Effector memory CD8-positive, alpha-beta T cell (primary cell): ENCODE measurements around the gene COX17.
"Not testable (repeated sequence)": the region's sequence is repeated elsewhere in the genome, so short reads cannot be mapped to it uniquely, and the experiment has no call there.

Experiments used
- ATAC-seq: fragments of 150-1000 bp; cut with Tn5 transposase; replicated peaks from 2 replicates; pipeline ENCODE4 v1.10.0; 2021; ENCODE audit warnings: mild to moderate bottlenecking, moderate library complexity
- DNase-seq, 3 experiments: peaks; one replicate each; pipeline ENCODE4 v3.0.0; 2021
- H3K27ac Mint-ChIP-seq, 2 donors: one replicate each; pipeline ENCODE4 v1.8.0; 2022; ENCODE audit warnings: mild to moderate bottlenecking in 2 of 2, mixed read lengths in 2 of 2, moderate library complexity in 2 of 2
- H3K27me3 Mint-ChIP-seq, 2 donors: one replicate each; pipeline ENCODE4 v1.8.0; 2022; ENCODE audit warnings: mixed read lengths in 2 of 2
- H3K36me3 Mint-ChIP-seq: one replicate; pipeline ENCODE4 v1.8.0; 2022; ENCODE audit warnings: mild to moderate bottlenecking, moderate library complexity, mixed read lengths; ENCODE audit not compliant: insufficient read depth
- H3K4me1 Mint-ChIP-seq, 2 donors: one replicate each; pipeline ENCODE4 v1.8.0; 2022; ENCODE audit warnings: low read depth in 2 of 2, mixed read lengths in 2 of 2
- H3K4me3 Mint-ChIP-seq, 2 donors: one replicate each; pipeline ENCODE4 v1.8.0; 2022; ENCODE audit warnings: mild to moderate bottlenecking in 2 of 2, mixed read lengths in 2 of 2, moderate library complexity in 2 of 2
- H3K9me3 Mint-ChIP-seq, 2 donors: one replicate each; pipeline ENCODE4 v1.8.0; 2022; ENCODE audit warnings: mixed read lengths in 2 of 2

The COX17 gene

DNA sequence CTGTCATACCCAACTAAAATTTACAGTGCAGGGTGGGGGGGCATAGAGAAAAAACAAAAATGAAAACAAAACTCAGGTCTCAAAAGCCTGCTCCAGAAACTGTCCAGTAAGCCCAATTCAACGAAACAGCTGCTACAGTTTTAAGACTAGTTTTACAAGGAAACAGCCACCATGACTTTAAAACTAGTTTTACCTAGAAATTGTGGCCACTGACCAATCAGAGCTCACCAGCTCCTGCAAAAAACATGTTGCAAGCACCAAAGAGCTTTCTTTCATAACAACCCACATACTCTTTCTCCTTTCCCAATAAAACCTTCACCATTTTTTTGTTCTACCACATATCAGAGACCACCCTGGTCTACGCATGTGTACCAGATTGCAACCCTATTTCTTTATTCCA, 18.3 kb upstream of the COX17 start:
- H3K4me3 Mint-ChIP-seq = no peak overlapping the region
- H3K4me1 Mint-ChIP-seq = peaks cover 4 to 8% of the 10 kb centered on the region in 2 donors
- H3K9me3 Mint-ChIP-seq = no peaks in the 10 kb centered on the region
- peaks cover 0 to 9% of the 10 kb centered on the region in 2 donors for H3K27me3 Mint-ChIP-seq
- H3K36me3 Mint-ChIP-seq = no peaks in the 10 kb centered on the region
- ATAC-seq = no peak
- no peak overlapping the region for H3K27ac Mint-ChIP-seq
- DNase-seq = no peak

DNA sequence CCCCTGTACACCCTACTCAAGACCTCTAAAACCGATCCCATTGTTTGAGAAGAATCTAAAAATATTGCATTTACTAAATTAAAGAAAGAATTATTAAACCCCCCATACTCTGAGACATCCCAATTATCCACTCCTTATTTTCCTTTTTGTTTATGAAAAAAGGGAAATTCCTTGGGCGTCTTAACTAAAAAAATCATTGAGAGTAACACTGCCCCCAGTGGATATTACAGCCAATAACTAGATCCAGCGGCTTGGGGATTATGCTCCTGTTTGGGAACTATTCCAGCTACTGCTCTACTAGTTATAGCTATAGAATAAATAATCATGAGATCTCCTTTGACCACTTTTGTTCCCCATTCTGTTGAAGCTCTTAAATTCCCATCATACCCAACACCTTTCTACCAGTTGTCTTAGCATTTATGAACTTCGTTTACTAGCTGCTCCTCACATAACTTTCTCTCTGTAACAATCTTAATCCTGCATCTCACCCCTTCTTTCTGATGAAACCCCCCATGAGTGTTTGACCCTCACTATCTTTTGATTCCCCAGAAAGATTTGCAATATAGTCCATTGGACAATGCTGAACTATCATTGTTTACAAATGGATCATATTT, 12.9 kb upstream of the COX17 start:
- no peaks in the 10 kb centered on the region for H3K36me3 Mint-ChIP-seq
- peaks cover 0 to 22% of the 10 kb centered on the region in 2 donors for H3K27me3 Mint-ChIP-seq
- H3K27ac Mint-ChIP-seq = no peak overlapping the region
- H3K9me3 Mint-ChIP-seq = no peaks in the 10 kb centered on the region
- no peak overlapping the region for H3K4me3 Mint-ChIP-seq
- ATAC-seq (no peak), DNase-seq (no peak)
- H3K4me1 Mint-ChIP-seq = no peaks in the 10 kb centered on the region

DNA sequence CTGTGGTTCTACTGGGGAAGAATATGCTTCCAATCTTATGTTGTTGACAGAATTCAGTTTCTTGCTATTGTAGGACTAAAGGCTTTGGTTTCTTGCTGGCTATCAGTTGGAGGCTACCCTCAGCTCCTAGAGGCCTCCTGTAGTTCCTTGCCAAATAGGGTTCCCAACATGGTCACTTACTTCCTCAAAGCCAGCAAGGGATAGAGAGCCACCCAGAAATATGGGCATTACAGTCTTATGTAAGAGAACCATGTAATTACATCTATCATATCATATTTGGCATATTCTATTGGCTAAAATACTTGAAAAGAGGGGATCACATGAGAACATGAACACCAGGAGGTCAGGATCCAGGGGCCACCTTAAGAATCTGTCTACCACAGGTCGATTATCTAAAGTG, 6.2 kb upstream of the COX17 start:
- H3K9me3 Mint-ChIP-seq = no peaks in the 10 kb centered on the region
- H3K4me1 Mint-ChIP-seq = no peaks in the 10 kb centered on the region
- DNase-seq = no peak
- ATAC-seq = no peak
- no peak overlapping the region for H3K27ac Mint-ChIP-seq
- H3K27me3 Mint-ChIP-seq = peaks cover 0 to 13% of the 10 kb centered on the region in 2 donors
- no peaks in the 10 kb centered on the region for H3K36me3 Mint-ChIP-seq
- H3K4me3 Mint-ChIP-seq = no peak overlapping the region

DNA sequence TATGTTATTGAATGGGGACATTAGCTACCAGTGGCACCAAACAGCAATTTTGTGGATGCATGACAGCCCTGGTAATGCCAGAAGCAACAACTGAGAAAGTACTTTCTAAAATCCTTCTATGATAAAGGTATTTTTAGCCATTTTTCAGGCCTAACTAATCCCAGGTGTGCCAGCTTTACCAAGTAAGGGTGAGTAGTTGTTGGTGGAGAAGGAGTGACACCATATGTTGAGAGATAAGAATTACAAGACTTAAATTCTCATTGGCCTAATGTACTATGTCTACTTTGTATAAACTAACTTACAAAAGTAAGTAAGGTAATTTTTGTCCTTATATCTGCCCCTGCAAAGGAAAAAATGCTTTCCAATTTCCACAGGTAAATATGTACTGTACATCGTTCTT, 4.1 kb upstream of the COX17 start:
- no peak for ATAC-seq

DNA sequence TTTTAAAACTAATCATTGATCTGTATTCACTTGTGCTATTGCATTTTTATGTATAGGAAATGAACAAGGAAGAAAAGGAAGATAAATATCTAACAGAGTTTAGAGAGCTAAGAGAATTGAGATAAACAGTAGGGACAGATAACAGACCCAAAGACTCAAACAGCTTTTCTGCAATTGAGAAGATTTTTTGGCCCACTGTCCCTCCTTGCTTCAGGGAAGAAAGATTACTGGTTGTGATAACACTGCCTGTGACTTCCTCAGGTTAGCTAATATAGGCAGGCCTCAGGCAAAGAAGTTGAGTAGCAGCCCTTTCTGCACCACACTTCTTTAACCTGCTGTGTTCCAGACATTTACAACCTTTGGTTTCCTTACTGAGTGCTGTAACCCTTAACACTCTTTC, 2.7 kb upstream of the COX17 start:
- ATAC-seq = no peak
- peaks cover 16 to 25% of the 10 kb centered on the region in 2 donors for H3K4me1 Mint-ChIP-seq

More for the DNA sequence above, 4.1 kb upstream of the COX17 start:
- H3K27ac Mint-ChIP-seq = no peak overlapping the region
- H3K9me3 Mint-ChIP-seq = no peaks in the 10 kb centered on the region
- H3K4me3 Mint-ChIP-seq = no peak overlapping the region
- peaks cover 5% of the 10 kb centered on the region for H3K36me3 Mint-ChIP-seq
- H3K27me3 Mint-ChIP-seq = no peaks in the 10 kb centered on the region
- DNase-seq = no peak
- H3K4me1 Mint-ChIP-seq = peaks cover 11% of the 10 kb centered on the region in 2 donors

DNA sequence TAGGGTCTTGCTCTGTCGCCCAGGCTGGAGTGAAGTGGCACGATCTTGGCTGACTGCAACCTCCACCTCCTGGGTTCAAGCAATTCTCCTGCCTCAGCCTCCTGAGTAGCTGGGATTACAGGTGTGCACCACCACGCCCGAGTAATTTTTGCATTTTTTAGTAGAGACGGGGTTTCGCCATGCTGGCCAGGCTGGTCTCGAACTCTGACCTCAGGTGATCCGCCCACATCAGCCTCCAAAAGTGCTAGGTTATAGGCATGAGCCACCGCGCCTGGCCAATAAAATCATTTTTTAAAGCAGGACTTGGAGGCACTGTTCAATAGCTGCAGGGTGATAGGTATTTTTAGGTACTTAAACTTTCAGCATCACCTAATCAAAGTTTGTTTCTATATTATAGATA, 1.0 kb upstream of the COX17 start:
- DNase-seq, H3K4me3 Mint-ChIP-seq, H3K9me3 Mint-ChIP-seq, H3K27me3 Mint-ChIP-seq, ATAC-seq: not testable (repeated sequence)
- Mint-ChIP-seq H3K4me1 (peaks cover 16 to 29% of the 10 kb centered on the region in 2 donors), H3K36me3 (peaks cover 20% of the 10 kb centered on the region), H3K27ac (peak overlapping the region; percentile 92 to 96)

More for the DNA sequence above, 2.7 kb upstream of the COX17 start:
- no peaks in the 10 kb centered on the region for H3K27me3 Mint-ChIP-seq
- no peak overlapping the region for H3K27ac Mint-ChIP-seq
- no peak overlapping the region for H3K4me3 Mint-ChIP-seq
- H3K36me3 Mint-ChIP-seq = peaks cover 8% of the 10 kb centered on the region
- no peaks in the 10 kb centered on the region for H3K9me3 Mint-ChIP-seq
- no peak for DNase-seq

DNA sequence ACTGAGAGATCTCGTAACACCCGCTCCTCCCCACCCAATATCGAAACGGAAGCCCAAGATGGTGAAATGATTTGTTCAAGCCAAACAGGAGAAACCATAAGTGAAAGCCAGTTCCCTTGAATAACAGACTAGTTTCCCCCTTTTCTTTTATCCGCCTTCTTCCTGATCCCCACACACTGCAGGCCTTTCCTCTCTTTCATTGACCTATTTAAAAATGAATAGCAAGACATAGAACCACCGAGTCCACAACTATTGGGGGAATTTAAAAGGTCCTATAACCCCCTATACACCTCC, 382 bp upstream of the COX17 start:
- Mint-ChIP-seq H3K9me3 (no peaks in the 10 kb centered on the region), H3K4me1 (peaks cover 17 to 29% of the 10 kb centered on the region in 2 donors), H3K27ac (peak overlapping the region; percentile 92 to 96), H3K4me3 (peak overlapping the region; percentile 81 to 84), H3K27me3 (no peaks in the 10 kb centered on the region), H3K36me3 (peaks cover 24% of the 10 kb centered on the region)
- DNase-seq = no peak
- no peak for ATAC-seq

DNA sequence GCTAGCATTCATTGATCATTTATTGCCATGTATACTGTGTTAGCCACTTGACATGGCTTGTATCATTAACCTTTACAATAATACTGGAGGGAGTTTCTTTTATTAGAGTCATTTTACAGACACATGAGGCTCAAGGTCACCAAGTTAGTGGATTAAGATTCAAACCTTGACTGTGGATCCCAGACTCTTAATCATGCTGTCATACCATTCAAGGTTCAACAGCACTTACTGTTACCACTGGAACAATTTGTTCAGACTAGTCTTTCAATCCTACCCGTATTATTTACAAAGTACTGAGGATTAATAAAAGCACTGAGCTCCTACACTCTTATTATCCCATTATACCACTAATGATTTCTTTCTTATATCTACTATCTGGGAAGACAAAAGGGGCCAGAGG, 1.2 kb downstream of the COX17 start:
- H3K36me3 Mint-ChIP-seq = peaks cover 33% of the 10 kb centered on the region
- H3K27ac Mint-ChIP-seq = peak overlapping the region; percentile 92 to 96
- H3K9me3 Mint-ChIP-seq = no peaks in the 10 kb centered on the region
- DNase-seq (no peak), ATAC-seq (no peak)
- H3K4me3 Mint-ChIP-seq = peak overlapping the region; percentile 81 to 84
- peaks cover 17 to 29% of the 10 kb centered on the region in 2 donors for H3K4me1 Mint-ChIP-seq
- H3K27me3 Mint-ChIP-seq = no peaks in the 10 kb centered on the region

DNA sequence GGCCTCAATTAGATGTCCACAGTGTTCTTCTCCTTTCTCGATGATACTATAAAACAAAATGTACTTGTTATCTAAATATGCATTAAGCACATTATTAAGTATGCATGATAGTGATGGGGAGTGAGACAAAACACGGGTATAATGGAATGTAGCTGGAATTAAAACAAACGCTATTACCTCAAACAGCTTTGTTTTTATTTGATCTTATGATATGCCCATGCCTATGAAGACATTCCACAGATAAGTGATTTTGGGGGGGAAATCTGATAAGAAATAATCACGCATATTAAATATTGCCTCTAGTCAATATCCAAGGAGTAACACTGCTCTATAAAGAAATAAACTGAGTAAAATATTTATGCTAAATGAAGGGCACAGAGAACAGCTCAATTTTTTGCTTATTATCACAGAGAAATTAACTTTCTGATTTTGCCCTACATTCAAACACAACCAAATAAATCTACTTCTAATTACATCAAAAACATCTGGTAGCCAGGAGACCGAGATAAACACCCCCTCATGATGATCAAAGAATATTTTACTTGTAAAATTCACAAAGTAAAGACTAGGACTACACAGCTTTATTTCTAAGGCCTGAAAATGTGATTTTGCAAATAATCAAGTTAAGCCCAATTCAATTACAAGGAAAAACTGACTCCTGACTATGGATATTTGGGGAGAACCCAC, 1.9 kb downstream of the COX17 start:
- no peak for ATAC-seq

DNA sequence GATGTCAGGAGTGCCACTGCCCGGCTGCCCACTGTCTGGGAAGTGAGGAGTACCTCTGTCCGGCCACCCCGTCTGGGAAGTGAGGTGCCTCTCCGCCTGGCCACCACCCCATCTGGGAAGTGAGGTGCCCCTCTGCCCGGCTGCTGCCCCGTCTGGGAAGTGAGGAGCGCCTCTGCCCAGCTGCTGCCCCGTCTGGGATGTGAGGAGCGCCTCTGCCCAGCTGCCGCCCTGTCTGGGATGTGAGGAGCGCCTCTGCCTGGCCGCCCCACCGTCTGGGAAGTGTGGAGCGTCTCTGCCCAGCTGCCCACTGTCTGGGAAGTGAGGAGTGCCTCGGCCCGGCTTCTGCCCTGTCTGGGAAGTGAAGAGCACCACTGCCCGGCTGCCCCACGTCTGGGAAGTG, 3.3 kb downstream of the COX17 start:
- Mint-ChIP-seq H3K9me3 (no peaks in the 10 kb centered on the region), H3K4me1 (peaks cover 17 to 29% of the 10 kb centered on the region in 2 donors), H3K27ac (no peak overlapping the region), H3K4me3 (no peak overlapping the region), H3K36me3 (peaks cover 50% of the 10 kb centered on the region), H3K27me3 (no peaks in the 10 kb centered on the region)
- DNase-seq (no peak), ATAC-seq (no peak)

More for the DNA sequence above, 1.9 kb downstream of the COX17 start:
- no peaks in the 10 kb centered on the region for H3K9me3 Mint-ChIP-seq
- H3K27me3 Mint-ChIP-seq = no peaks in the 10 kb centered on the region
- H3K27ac Mint-ChIP-seq = peak overlapping the region; percentile 92 to 96
- peak overlapping the region; percentile 81 to 84 for H3K4me3 Mint-ChIP-seq
- H3K4me1 Mint-ChIP-seq = peaks cover 17 to 29% of the 10 kb centered on the region in 2 donors
- DNase-seq = no peak
- peaks cover 39% of the 10 kb centered on the region for H3K36me3 Mint-ChIP-seq

DNA sequence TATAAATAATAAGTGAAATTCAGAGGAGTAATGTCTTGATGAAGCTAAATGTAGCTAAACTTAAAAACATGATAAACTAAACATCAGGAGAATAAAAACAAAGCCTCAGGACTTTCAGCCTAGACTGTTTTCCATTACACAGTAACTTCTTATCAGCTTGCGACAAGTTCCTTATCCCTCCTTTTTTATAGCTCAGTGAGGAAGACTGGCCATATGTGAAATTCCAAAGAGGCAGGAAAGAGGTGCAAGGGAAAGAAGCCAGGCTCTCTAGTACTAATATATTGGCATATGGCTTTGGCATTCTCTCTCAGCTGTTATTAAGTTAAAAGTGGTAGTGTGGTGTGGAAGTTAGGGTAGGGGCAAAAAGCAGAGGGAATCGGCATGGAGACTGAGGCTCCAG, 4.4 kb downstream of the COX17 start:
- Mint-ChIP-seq H3K4me3 (no peak overlapping the region), H3K4me1 (peaks cover 16 to 27% of the 10 kb centered on the region in 2 donors), H3K27ac (peak overlapping the region in 1 of 2 donors; percentile 35), H3K27me3 (no peaks in the 10 kb centered on the region), H3K9me3 (no peaks in the 10 kb centered on the region), H3K36me3 (peaks cover 50% of the 10 kb centered on the region)
- no peak for DNase-seq
- no peak for ATAC-seq

DNA sequence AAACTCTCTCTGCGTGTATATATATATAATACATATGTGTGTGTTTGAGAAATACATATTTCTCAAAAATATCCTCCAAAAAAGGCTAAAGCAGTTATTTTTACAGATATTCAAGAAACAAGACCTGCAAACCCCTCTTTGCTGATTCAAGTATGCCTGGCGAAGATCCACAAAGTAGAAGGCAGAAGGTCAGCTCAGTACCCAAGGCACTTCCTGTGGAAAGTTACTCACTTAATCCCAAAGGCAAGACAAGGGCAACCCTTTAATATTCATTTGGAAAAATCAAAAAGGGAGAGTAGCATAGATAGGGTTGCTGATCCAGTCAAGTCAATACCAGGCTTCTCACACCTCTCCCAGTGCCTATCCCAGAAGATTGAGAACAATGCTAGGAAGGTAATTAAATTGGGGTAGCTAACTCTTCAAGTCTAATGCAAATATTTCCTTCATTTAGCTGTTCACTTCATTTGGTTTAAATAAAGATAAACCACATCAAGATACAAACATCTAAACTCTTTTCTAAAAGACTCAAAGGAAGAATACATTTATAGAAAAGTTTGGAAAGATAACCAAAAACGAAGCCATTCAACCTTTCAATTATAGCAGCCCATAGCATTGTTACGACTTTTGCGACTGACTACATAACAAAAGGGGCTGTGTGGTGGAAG, 7.2 kb downstream of the COX17 start:
- no peak for ATAC-seq
- no peak overlapping the region for H3K27ac Mint-ChIP-seq
- H3K4me3 Mint-ChIP-seq = no peak overlapping the region
- no peaks in the 10 kb centered on the region for H3K27me3 Mint-ChIP-seq
- no peaks in the 10 kb centered on the region for H3K9me3 Mint-ChIP-seq
- H3K36me3 Mint-ChIP-seq = peaks cover 44% of the 10 kb centered on the region
- H3K4me1 Mint-ChIP-seq = peaks cover 2 to 5% of the 10 kb centered on the region in 2 donors
- no peak for DNase-seq

DNA sequence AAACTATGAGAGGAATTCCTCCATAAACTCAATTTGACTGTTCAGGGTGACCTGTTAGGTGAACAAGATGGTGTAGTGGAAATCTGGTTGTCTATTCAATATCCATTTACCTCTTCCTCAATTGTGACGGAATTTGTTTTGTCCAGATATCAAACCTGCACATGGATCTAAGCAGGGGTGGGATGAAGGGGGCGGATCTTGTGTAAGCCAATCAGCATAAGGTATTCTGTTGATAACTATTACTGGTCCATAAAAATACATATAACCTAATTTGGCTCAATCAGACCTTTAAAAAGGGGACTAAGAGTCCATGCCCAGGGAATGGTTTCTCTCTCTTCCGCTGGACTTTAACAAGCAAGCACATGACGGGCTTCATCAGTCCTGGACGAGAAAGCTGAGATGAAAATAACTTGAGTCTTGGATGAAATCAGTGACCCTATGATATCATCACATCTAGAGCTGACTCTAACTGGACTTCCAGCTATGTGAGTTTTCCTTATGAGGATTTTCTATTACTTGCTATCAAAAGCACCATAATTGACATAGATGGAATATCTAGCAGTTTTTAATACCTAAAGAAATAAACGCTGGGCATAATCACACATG, 11.1 kb downstream of the COX17 start:
- H3K36me3 Mint-ChIP-seq = peaks cover 19% of the 10 kb centered on the region
- DNase-seq (no peak), ATAC-seq (no peak)
- H3K27me3 Mint-ChIP-seq = no peaks in the 10 kb centered on the region
- no peak overlapping the region for H3K4me3 Mint-ChIP-seq
- H3K9me3 Mint-ChIP-seq = no peaks in the 10 kb centered on the region
- H3K4me1 Mint-ChIP-seq = no peaks in the 10 kb centered on the region
- no peak overlapping the region for H3K27ac Mint-ChIP-seq
